GM13976 (cell line): ENCODE results near the gene SGCA.

ENCODE experiments used
- DNase-seq: peaks from one replicate; pipeline ENCODE4 v3.0.0; 2012; ENCODE audit warnings: low spot score
- CTCF ChIP-seq: IDR thresholded peaks from 2 replicates; pipeline ENCODE4 v1.5.1; 2012; ENCODE audit warnings: borderline replicate concordance, mild to moderate bottlenecking; ENCODE audit not compliant: insufficient read depth; ENCODE audit errors: extremely low read depth, missing control alignments, control extremely low read depth
- in situ Hi-C: fragments of 300-500 bp; cut with MboI; formaldehyde crosslinking; loops from one replicate; pipeline ENCODE4 v1.12.0; 2022; ENCODE audit warnings: low sequenced_read_pairs, mixed read lengths, inconsistent platforms; ENCODE audit not compliant: unreplicated experiment

The SGCA gene

GRCh38 chr17:50154604-50155003, 11.2 kb upstream of the SGCA start:
- in situ Hi-C loops: no loop called here
- no peak for DNase-seq
- no peak for TF ChIP-seq CTCF

- in situ Hi-C loops: no loop called here
- no peak for DNase-seq
- no peak for TF ChIP-seq CTCF
These were observed 10.5 kb upstream of the SGCA start for GRCh38 chr17:50155115-50155819.

DNA sequence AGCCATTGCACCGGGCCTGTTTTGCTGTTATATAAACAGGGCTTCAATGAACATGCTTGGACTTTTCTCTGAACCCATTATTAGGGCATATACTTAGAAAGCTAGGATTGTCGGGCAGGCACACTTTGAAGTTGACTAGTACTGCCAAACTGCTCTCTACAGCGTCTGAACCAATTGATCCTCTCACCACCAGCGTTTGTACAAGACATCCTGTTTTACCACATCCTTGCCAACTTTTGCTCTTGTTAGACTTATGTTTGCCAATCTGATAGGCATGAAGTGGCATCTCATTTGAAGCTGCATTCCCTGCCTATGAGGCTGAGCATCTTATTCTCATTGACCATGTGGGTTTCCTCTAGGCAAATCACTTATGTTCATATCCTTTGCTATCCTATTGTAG, 7.9 kb upstream of the SGCA start:
- DNase-seq: no peak
- no peak for TF ChIP-seq CTCF
- in situ Hi-C loops: no loop called here

DNA sequence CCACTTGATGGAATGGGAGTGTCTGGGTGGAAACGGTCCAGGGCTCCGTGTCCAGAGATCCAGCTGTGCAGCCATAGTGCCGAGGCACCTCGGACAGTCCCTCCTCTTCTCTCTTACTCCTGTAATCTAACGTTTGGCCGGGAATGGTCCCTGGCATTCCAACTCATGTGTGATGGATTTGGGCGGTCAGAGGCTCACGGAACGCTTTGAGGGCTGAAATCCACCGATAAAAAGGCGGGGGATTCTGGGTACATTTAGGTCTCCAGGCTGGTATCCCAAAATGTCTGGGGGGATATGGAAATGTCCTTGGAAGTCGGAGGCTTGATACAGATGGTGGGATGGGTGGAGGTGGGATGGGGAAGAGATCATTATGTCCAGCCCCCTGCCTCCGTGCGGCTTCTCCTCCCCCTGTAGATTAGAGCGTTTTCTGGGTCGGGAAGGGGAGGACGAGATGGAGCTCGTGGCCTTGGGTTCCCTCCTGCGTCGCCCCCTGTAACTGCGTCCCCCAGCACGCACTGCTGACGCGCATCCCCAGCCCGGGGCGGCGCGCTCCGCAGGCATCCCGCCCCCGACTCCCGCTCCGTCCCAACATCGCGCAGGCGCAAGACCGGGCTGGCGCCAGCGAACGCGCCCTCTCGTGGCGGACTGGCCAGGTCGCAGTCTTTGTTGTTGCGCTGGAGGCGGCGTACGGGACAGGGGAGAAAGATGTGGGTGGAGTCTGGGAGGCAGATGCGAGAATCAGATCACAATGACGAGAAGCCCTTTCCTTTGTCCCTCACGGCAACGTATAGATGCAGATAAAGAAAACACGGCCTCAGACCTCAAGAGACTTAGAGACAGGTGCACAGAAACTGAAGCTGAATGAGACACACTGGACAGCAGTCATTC, 4.5 kb upstream of the SGCA start:
- TF ChIP-seq CTCF: peak; percentile 97
- in situ Hi-C loops: no loop called here
- peak; percentile 99 for DNase-seq

- in situ Hi-C loops: no loop called here
- no peak for DNase-seq
- TF ChIP-seq CTCF: no peak
These were observed 3.9 kb upstream of the SGCA start for GRCh38 chr17:50161911-50162288.

DNA sequence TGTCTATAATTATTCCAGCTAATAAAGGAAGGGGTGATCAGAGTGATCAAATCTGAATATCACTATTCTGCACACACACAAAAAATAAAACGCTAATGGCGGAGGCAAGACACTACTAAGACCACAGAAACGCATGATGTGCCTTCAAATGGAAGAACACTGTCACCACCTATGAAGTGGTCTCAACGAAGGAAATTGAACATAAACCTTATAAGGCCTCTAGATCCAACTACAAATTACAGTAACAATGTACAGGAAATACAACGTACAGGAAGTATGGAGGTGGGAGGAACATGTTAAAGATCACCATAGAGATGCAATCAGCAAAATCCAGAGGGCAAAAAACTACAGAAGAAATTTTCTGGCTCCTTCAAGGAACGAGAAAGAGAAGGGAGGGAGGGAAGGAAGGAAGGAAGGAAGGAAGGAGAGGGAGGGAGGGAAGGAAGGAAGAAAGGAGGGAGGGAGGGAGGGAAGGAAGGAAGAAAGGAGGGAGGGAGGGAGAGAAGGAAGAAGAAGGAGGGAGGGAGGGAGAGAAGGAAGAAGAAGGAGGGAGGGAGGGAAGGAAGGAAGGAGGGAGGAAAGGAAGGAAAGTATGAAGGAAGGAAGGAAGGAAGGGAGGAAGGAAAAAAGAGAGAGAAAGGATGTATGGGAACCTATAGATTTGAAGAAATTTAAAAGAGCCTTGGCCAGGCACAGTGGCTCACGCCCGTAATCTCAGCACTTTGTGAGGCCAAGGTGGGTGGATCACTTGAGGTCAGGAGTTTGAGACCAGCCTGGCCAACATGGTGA, 3.1 kb upstream of the SGCA start:
- TF ChIP-seq CTCF: no peak
- in situ Hi-C loops: no loop called here
- no peak for DNase-seq
